Dendritic cell treated with granulocyte-macrophage colony-stimulating factor and Interleukin-4, amounts not matched to agents 40 ng/mL and 50 ng/mL, for 4 days (primary cell): ENCODE data around the gene CCZ1.
"Not testable (repeated sequence)": the region's sequence is repeated elsewhere in the genome, so short reads cannot be mapped to it uniquely, and the experiment has no call there.

Source experiments
- H3K27ac Mint-ChIP-seq: one replicate; pipeline ENCODE4 v1.8.0; 2022; ENCODE audit warnings: mild to moderate bottlenecking, mixed read lengths
- H3K27me3 Mint-ChIP-seq: one replicate; pipeline ENCODE4 v1.8.0; 2022; ENCODE audit warnings: mild to moderate bottlenecking, mixed read lengths
- H3K36me3 Mint-ChIP-seq: one replicate; pipeline ENCODE4 v1.8.0; 2022; ENCODE audit warnings: low read depth, mixed read lengths
- H3K4me1 Mint-ChIP-seq: one replicate; pipeline ENCODE4 v1.8.0; 2022; ENCODE audit warnings: low read depth, mixed read lengths
- H3K4me3 Mint-ChIP-seq: one replicate; pipeline ENCODE4 v1.8.0; 2022; ENCODE audit warnings: mild to moderate bottlenecking, moderate library complexity, mixed read lengths
- H3K9me3 Mint-ChIP-seq: one replicate; pipeline ENCODE4 v1.8.0; 2022; ENCODE audit warnings: mixed read lengths
- intact Hi-C: fragments of 100-400 bp; cut with micrococcal nuclease; formaldehyde crosslinking; loops from one replicate; pipeline ENCODE4 v1.15.0; 2022

CCZ1 gene

DNA sequence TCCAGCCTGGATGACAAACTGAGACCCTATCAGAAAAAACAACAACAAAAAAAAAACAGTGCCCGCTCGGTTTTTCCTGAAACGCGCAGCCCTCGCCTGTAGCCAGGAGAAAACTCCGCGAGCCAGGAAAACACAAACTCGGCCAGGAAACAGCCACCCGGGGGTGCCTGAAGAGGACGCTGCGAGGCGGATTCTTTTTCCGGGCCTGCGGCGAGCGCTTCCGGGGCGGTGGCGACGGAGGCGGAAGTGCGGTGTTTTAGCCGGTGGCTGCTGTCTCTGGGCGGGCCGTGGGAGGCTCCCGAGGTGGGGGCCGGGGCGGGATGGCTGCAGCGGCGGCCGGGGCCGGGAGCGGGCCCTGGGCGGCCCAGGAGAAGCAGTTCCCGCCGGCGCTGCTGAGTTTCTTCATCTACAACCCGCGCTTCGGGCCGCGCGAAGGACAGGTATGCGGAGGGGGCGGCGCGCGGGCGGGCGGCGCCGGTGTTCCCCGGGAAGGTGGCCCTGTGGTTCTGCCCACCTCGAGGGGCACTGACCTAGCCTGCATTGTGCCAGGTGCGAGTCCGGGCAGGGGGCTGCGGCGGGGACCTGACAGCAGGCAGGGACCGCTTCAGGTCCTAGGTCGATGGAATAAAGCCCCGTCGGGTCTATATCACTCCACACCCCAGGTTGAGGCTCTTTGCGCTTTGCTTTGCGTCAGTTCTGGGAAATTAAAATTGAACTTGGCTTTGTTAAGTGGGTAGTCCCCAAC, at the start of gene CCZ1:
Gene CCZ1 (plus strand): TSS at position 254 of the 745 bp plus-strand sequence. CDS start 67 bp downstream, at position 321.
- H3K9me3 Mint-ChIP-seq, H3K4me1 Mint-ChIP-seq, H3K27me3 Mint-ChIP-seq, intact Hi-C loops: not testable (repeated sequence)
- H3K4me3 Mint-ChIP-seq: peak within 1 kb of the TSS; percentile 76
- H3K36me3 Mint-ChIP-seq: peaks cover 22% of the 10 kb centered on the region
- peak within 1 kb of the TSS; percentile 79 for H3K27ac Mint-ChIP-seq

DNA sequence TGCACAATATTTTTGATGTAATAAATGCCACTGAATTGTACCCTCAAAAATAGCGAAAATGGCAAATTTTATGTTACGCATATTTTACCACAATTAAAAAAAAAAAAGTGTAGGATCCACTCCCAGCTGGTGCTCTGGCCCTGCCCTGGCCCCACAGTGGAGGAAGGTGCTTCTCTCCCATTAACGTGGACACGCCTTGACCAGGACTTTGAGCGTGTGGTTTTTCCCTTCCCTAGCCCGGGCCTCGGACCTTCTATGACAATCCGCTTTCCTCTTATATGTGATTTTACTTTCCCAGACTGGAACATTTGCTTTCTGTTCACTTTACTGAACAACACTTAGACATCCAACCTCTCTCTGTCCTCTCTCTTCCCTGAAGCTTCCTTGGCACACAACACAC, 47.6 kb upstream of the CCZ1 start:
- Mint-ChIP-seq H3K4me1 (no peaks in the 10 kb centered on the region), H3K4me3 (no peak overlapping the region), H3K27me3 (no peaks in the 10 kb centered on the region), H3K27ac (no peak overlapping the region), H3K36me3 (peaks cover 27% of the 10 kb centered on the region), H3K9me3 (no peaks in the 10 kb centered on the region)
- intact Hi-C loops: no loop called here

DNA sequence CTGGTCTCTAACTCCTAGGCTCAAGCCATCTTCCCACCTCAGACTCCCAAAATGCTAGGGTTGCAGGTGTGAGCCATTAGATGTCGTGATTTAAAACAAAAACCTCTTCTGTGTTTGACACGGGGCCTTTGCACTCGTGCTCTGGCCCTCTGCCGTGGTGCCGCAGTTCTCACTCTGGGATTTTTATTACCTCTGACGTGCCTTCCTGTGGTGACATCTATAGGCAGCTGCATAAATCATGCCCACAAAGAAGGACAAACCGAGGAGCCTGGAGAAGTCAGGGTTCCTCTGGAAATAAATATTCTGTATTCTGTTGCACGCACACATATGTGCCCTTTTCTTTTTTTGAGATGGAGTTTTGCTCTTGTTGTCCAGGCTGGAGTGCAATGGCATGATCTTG, 43.8 kb upstream of the CCZ1 start:
- intact Hi-C loops: no loop called here

DNA sequence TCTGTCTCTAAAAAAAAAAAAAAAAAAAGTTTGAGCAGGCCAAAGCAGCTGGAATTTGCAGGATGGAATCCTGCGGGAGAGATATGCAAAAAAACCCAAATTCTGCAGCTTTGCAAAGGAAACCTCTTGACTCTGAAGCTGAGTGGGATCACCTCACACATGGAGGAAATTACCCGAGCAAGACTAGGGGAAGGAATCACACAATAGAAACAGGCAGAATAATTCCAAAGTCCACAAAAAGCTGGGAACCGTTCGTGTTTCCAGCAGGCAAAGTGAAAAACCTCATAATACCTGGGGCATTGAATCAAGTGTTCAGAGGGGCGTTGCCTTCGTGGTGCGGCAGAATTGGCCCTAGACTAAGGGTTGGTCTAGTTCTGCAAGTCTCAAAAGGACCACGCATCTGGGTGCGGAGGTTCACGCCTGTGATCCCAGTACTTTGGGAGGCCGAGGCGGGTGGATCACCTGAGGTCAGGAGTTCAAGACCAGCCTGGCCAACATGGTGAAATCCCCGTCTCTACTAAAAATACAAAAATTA, 41.4 kb upstream of the CCZ1 start:
- intact Hi-C loops, H3K4me1 Mint-ChIP-seq, H3K9me3 Mint-ChIP-seq, H3K27ac Mint-ChIP-seq, H3K4me3 Mint-ChIP-seq, H3K36me3 Mint-ChIP-seq, H3K27me3 Mint-ChIP-seq: not testable (repeated sequence)

More for the DNA sequence above, 43.8 kb upstream of the CCZ1 start:
- no peak overlapping the region for H3K4me3 Mint-ChIP-seq
- peaks cover 10% of the 10 kb centered on the region for H3K36me3 Mint-ChIP-seq
- peaks cover 6% of the 10 kb centered on the region for H3K4me1 Mint-ChIP-seq
- no peaks in the 10 kb centered on the region for H3K27me3 Mint-ChIP-seq
- H3K27ac Mint-ChIP-seq: no peak overlapping the region
- H3K9me3 Mint-ChIP-seq: no peaks in the 10 kb centered on the region

DNA sequence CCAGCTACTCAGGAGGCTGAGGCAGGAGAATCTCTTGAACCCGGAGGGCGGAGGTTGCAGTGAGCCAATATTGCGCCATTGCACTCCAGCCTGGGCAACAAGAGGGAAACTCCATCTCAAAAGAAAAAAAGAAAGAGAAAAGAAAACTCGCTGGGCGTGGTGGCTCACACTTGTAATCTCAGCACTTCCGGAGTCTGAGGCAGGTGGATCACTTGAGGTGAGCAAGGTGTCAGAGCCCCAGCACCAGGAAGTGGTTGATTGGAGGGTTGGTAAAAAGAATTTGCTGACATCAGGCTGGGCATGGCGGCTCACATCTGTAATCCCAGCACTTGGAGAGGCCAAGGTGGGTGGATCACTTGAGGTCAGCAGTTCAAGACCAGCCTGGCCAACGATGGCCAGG, 40.0 kb upstream of the CCZ1 start:
- H3K36me3 Mint-ChIP-seq, H3K27ac Mint-ChIP-seq, H3K4me1 Mint-ChIP-seq, H3K4me3 Mint-ChIP-seq, H3K27me3 Mint-ChIP-seq, H3K9me3 Mint-ChIP-seq, intact Hi-C loops: not testable (repeated sequence)

DNA sequence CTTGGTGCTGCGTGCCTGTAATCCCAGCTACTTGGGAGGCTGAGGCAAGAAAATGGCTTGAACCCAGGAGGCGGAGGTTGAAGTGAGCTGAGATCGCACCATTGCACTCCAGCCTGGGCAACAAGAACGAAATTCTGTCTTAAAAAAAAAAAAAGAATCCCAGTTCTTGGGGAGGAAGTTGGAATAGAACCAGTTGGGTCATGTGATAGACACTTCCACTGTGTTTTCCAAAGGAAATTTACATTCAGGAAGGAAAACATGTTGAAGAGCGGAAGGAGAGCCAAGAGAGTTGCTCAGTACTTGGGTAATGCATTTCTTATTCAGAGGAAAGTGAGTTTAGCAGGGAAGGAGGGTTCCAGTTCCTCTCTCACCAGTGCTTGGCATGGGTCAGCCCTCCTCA, 37.3 kb upstream of the CCZ1 start:
- H3K36me3 Mint-ChIP-seq, intact Hi-C loops, H3K4me3 Mint-ChIP-seq, H3K9me3 Mint-ChIP-seq, H3K27ac Mint-ChIP-seq, H3K27me3 Mint-ChIP-seq: not testable (repeated sequence)
- peaks cover 10% of the 10 kb centered on the region for H3K4me1 Mint-ChIP-seq

DNA sequence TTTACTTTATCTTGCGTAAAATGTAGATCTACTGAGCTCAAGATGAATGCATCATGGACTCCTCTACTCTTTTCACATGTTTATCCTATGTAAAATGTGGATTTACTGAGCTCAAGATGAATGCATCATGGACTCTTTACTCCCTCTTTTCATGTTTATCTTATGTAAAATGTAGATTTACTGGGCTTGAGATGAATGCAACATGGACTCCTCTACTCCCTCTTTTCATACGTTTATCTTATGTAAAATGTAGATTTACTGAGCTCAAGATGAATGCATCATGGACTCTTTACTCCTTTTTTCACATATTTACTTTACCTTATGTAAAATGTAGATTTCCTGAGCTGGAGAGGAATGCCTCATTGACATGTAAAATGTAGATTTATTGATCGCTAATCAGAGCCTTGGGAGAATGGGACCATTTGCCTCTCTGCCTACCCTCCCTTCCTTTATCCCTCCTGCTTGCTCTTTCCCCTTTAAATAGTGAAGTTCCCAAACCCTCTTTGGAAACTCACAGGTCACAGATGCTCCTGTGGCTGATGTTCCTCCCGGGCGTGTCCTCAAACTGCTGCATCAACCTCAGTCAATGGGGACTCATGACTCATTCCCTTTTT, 35.7 kb upstream of the CCZ1 start:
- H3K4me3 Mint-ChIP-seq, H3K27ac Mint-ChIP-seq, H3K27me3 Mint-ChIP-seq, H3K4me1 Mint-ChIP-seq, intact Hi-C loops, H3K36me3 Mint-ChIP-seq, H3K9me3 Mint-ChIP-seq: not testable (repeated sequence)

DNA sequence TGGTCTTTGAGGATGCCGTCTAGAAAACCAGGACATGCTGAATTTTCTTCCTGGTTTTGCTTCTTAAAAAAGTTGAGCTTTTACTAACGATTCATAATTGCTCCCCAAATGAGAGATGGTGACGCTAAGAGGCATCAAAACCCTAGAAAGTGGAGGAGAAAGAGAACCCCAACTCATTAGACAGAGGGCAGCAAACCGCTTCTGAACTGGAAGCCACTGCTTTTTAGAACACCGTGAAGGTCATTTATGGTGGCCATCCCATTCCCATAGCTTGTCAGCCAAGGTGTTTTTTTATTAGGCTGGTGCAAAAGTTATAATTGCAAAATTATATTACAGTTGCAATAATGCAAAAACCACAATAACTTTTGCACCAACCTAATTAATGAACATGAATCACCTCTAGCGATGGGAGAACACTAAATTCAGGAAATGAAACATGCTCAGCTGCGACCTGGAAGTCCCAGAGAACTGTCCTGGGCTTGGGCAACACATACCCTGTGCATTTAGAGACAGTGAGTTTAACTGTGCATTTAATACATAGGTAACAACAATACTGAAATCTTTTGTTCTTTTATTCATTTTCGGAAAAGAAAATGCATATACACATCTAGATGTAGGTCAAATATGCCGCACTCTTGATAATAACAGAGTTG, 33.1 kb upstream of the CCZ1 start:
- H3K36me3 Mint-ChIP-seq, H3K4me1 Mint-ChIP-seq, H3K4me3 Mint-ChIP-seq, H3K27ac Mint-ChIP-seq, intact Hi-C loops, H3K9me3 Mint-ChIP-seq, H3K27me3 Mint-ChIP-seq: not testable (repeated sequence)

DNA sequence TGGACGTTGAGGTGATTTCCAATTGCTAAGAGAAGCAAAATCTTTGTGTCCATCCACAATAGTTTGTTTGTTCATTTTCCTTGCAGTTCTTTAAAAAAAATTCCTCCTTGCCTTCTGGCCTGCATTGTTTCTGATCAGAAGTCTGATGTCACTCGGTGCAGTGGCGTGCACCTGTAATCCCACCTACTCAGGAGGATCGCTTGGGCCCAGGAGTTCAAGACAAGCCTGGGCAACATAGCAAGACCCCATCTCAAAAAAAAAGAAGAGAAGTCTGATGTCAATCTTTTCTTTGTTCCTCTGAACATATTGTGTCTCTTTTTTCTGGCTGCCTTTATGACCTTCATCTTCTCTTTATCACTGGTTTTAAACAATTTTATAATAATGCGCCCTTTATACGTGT, 31.5 kb upstream of the CCZ1 start:
- H3K4me3 Mint-ChIP-seq: no peak overlapping the region
- H3K4me1 Mint-ChIP-seq: peaks cover 6% of the 10 kb centered on the region
- H3K27me3 Mint-ChIP-seq: no peaks in the 10 kb centered on the region
- H3K36me3 Mint-ChIP-seq: no peaks in the 10 kb centered on the region
- H3K9me3 Mint-ChIP-seq: no peaks in the 10 kb centered on the region
- intact Hi-C loops: no loop called here
- no peak overlapping the region for H3K27ac Mint-ChIP-seq

DNA sequence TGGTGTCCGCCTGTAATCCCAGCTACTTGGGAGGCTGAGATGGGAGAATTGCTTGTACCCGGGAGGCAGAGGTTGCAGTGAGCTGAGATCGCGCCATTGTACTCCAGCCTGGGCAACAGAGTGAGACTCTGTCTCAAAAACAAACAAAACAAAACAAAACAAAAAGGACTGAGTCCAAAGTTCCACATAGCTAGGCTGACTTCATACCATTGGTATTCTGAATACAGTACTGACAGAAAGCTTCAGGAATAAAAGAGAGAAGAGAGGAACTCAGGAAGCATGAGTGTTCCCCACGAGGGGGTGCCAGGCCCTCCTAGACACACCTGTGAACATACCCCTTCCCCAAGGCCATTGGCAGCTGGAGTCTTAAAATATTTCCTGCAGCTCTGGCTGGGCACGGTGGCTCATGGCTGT, 29.6 kb upstream of the CCZ1 start:
- intact Hi-C loops, H3K4me3 Mint-ChIP-seq, H3K27me3 Mint-ChIP-seq, H3K9me3 Mint-ChIP-seq, H3K36me3 Mint-ChIP-seq, H3K27ac Mint-ChIP-seq, H3K4me1 Mint-ChIP-seq: not testable (repeated sequence)

DNA sequence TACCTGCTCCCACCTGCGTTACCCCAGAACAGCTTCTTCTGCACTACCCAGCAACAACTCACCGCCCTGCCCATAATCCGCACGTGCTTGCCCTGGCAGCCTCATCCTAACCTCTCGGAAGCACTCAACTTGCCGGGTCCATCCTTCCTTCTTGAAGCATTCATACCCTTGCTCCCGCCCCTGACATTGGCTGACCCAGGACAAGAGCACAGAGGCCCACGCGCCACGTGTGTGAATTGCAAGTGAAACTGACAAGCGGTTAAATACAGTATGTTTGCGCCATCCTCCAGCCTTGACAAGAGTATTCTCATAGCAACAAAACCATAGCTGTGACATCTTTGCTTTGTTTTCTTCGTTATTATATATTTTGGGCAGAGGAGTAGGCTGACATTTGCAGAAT, 28.8 kb upstream of the CCZ1 start:
- Mint-ChIP-seq H3K27me3 (no peaks in the 10 kb centered on the region), H3K36me3 (no peaks in the 10 kb centered on the region), H3K27ac (no peak overlapping the region), H3K4me1 (peaks cover 6% of the 10 kb centered on the region), H3K4me3 (no peak overlapping the region), H3K9me3 (no peaks in the 10 kb centered on the region)
- intact Hi-C loops: no loop called here

DNA sequence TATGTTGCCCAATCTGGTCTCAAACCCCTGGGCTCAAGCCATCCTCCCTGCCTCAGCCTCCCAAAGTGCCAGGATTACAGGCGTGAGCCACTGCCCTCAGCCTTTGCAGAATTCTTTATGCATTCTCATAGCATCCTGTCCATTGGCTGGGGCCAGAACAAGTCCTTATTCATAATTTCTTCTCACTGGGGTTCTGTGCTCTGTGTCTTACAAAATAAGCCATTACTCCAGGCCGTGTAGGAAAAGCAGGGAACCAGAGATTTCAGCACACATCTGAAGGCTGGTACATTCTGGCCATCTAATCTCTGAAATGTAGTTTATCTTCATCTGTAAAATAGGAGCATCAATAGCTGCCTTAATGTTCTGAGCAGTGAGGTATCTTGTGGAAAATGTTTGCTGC, 28.2 kb upstream of the CCZ1 start:
- Mint-ChIP-seq H3K4me3 (no peak overlapping the region), H3K36me3 (no peaks in the 10 kb centered on the region), H3K27ac (no peak overlapping the region), H3K27me3 (no peaks in the 10 kb centered on the region), H3K9me3 (no peaks in the 10 kb centered on the region), H3K4me1 (peaks cover 6% of the 10 kb centered on the region)
- intact Hi-C loops: no loop called here

DNA sequence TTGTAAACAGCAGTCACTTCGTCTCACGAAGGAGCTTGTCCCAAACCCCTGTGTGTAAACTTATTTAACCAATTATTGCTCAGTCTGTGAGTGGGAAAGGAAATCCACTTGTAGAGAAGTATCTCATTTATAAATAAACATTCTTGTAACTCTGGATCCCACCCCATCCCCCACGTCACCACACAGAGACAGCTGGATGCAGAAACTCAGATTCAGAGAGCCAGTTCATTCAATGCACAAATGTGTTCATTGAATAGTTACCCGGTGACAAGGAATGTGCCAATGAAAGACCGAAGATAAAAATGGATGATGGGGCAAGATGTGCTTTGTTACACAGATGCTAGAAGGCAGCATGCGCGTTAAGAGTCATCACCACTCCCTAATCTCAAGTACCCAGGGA, 26.2 kb upstream of the CCZ1 start:
- Mint-ChIP-seq H3K9me3 (no peaks in the 10 kb centered on the region), H3K27me3 (no peaks in the 10 kb centered on the region), H3K27ac (no peak overlapping the region), H3K4me3 (no peak overlapping the region), H3K36me3 (no peaks in the 10 kb centered on the region), H3K4me1 (no peaks in the 10 kb centered on the region)
- intact Hi-C loops: no loop called here

DNA sequence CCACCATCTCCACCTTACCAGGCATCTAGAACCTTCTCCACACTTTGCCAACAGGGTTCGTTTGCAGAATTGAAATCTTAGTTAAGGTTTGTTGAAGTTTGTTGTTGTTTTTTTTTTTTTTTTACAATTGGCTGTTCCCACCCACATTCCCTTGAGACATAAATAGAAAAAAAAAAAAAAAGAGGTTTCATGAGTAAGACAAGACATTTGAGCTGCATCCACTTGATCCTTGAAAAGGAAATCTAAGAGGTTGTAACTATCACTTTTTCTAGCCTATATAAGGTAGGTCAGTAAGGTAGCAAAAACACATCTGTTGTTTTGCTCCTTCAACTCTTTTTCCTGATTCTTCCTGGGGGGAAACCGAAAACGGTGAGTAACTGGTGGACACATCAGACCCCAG, 18.9 kb upstream of the CCZ1 start:
- H3K27ac Mint-ChIP-seq, H3K9me3 Mint-ChIP-seq, H3K36me3 Mint-ChIP-seq, H3K4me3 Mint-ChIP-seq, intact Hi-C loops, H3K27me3 Mint-ChIP-seq, H3K4me1 Mint-ChIP-seq: not testable (repeated sequence)
